ENCODE results near the gene NPAS3.

NPAS3 gene

DNA sequence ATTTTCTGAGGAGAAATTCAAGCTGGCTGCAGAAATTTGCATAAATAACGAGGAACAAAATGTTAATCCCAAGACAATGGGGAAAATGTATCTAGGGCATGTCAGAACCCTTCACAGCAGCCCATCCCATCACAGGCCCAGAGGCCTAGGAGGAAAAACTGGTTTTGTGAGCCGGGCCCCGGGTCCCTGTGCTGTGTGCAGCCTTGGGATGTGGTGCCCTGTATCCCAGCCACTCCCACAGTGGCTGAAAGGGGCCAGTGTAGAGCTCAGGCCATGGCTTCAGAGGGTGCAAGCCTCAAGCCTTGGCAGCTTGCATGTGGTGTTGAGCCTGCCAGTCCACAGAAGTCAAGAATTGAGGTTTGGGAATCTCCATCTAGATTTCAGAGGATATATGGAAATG lies 57.7 kb downstream of the NPAS3 start:
- no peak for TF ChIP-seq CTCF (conservative IDR thresholded peaks at IDR 0.05; ENCODE audit: control insufficient read depth, insufficient read depth, low read depth, low read length)
- H3K4me3 ChIP-seq (ENCODE audit: control insufficient read depth, low read depth, low read length), result no peak overlapping the region
- DNase-seq (ENCODE audit: low read depth), result no peak

- H3K4me3 ChIP-seq (ENCODE audit: control insufficient read depth, low read depth, low read length), result no peak overlapping the region
- DNase-seq (ENCODE audit: low read depth), result peak; percentile 45
- TF ChIP-seq CTCF (conservative IDR thresholded peaks at IDR 0.05; ENCODE audit: control insufficient read depth, insufficient read depth, low read depth, low read length), result peak; percentile 74
Observed at GRCh38 chr14:32998433-32998832, 59.8 kb downstream of the NPAS3 start.

- no peak for TF ChIP-seq CTCF (conservative IDR thresholded peaks at IDR 0.05; ENCODE audit: control insufficient read depth, insufficient read depth, low read depth, low read length)
- DNase-seq (ENCODE audit: low read depth), result no peak
- no peak overlapping the region for H3K4me3 ChIP-seq (ENCODE audit: control insufficient read depth, low read depth, low read length)
Observed at GRCh38 chr14:33009673-33010072, 71.0 kb downstream of the NPAS3 start.

GRCh38 chr14:33010495-33010894 lies 71.8 kb downstream of the NPAS3 start:
- DNase-seq (ENCODE audit: low read depth), result no peak
- TF ChIP-seq CTCF (conservative IDR thresholded peaks at IDR 0.05; ENCODE audit: control insufficient read depth, insufficient read depth, low read depth, low read length), result no peak
- H3K4me3 ChIP-seq (ENCODE audit: control insufficient read depth, low read depth, low read length), result no peak overlapping the region

DNA sequence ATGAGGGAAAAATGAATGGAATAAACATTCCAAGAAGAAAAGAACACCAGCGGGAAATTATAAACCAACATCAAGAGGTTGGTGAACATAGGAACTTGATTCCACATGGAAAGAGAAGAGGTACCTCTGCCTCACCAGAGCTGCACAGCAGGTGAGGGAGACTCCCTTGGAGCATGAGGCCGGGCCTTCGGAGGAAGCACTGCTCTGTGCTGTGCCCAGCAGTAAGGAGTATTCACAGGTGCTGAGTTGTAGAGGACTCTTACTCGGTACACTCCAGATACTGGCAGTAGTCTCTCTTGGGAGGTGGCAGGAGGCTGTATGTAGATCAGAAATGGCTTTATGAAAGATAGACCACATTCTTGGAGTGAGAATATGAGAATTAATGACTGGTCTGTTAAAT lies 76.0 kb downstream of the NPAS3 start:
- DNase-seq (ENCODE audit: low read depth), result no peak
- H3K4me3 ChIP-seq (ENCODE audit: control insufficient read depth, low read depth, low read length), result no peak overlapping the region
- no peak for TF ChIP-seq CTCF (conservative IDR thresholded peaks at IDR 0.05; ENCODE audit: control insufficient read depth, insufficient read depth, low read depth, low read length)

GRCh38 chr14:33016613-33017012 lies 77.9 kb downstream of the NPAS3 start:
- TF ChIP-seq CTCF (conservative IDR thresholded peaks at IDR 0.05; ENCODE audit: control insufficient read depth, insufficient read depth, low read depth, low read length), result no peak
- no peak for DNase-seq (ENCODE audit: low read depth)
- no peak overlapping the region for H3K4me3 ChIP-seq (ENCODE audit: control insufficient read depth, low read depth, low read length)

DNA sequence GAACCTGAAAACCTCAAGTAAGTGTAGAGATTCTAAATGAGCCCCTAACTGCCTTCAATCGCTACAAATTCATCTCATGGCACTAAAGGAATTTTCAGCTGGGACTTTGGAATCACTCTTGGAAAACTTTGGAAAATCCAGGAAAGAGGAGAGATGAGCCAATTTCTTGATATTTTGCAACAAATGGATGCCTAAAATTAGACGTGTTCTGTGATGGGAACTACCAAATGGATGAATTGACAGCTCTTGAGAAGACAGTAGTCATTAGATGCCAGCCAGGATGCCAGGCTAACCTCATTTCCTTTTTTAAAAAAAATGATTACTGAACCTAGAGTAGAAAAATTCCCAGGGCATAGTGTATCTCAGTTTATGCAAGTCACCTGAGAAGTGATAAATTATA lies 78.3 kb downstream of the NPAS3 start:
- H3K4me3 ChIP-seq (ENCODE audit: control insufficient read depth, low read depth, low read length), result no peak overlapping the region
- no peak for TF ChIP-seq CTCF (conservative IDR thresholded peaks at IDR 0.05; ENCODE audit: control insufficient read depth, insufficient read depth, low read depth, low read length)
- no peak for DNase-seq (ENCODE audit: low read depth)

Data from fibroblast of mammary gland (primary cell).